HT-29 (cell line): ENCODE measurements around the gene ABCB9. TPM values are rescaled to one million over a fixed set of nuclear protein-coding genes. Genes with fewer than 3 reads are reported as not detected.

Source experiments
- DNase-seq: peaks from one replicate; pipeline ENCODE4 v3.0.0-alpha.2; 2015; ENCODE audit warnings: low spot score
- total RNA-seq: library from RNA; depleted of rRNA; stranded (reverse); fragments of >200 nt; shearing (Covaris generic); gene quantifications from 2 replicates; pipeline ENCODE4 v1.2.3, GENCODE V29; 2014

ABCB9 gene
- total RNA-seq, 1 experiment from 2014 or later: 7.3 TPM

GRCh38 chr12:122981587-122982476 lies 15.6 kb upstream of the ABCB9 start:
- no peak for DNase-seq

GRCh38 chr12:122981036-122981471 lies 14.8 kb upstream of the ABCB9 start:
- peak; percentile 37 for DNase-seq

GRCh38 chr12:122980183-122981035 lies 14.1 kb upstream of the ABCB9 start, which contains the start of gene ARL6IP4:
TSS of gene ARL6IP4 (plus strand) at chr12:122980681. CDS start at chr12:122981140, 459 bp downstream.
- peak; percentile 70 for DNase-seq

GRCh38 chr12:122979908-122980182 lies 13.6 kb upstream of the ABCB9 start:
- peak; percentile 27 for DNase-seq

GRCh38 chr12:122979001-122979907 lies 13.0 kb upstream of the ABCB9 start:
- no peak for DNase-seq

GRCh38 chr12:122978507-122978955 lies 12.3 kb upstream of the ABCB9 start:
- no peak for DNase-seq

- DNase-seq: no peak
Observed at GRCh38 chr12:122977655-122978392, 11.6 kb upstream of the ABCB9 start.

GRCh38 chr12:122977153-122977552 lies 10.9 kb upstream of the ABCB9 start:
- no peak for DNase-seq

GRCh38 chr12:122976648-122976975 lies 10.3 kb upstream of the ABCB9 start:
- DNase-seq: no peak

- DNase-seq: no peak
Observed at GRCh38 chr12:122975790-122976647, 9.8 kb upstream of the ABCB9 start.

- peak; percentile 89 for DNase-seq
Observed at GRCh38 chr12:122974892-122975789, 8.9 kb upstream of the ABCB9 start, which contains the start of gene OGFOD2. TSS of gene OGFOD2 (plus strand) at chr12:122975244. CDS start at chr12:122975252, 8 bp downstream.

GRCh38 chr12:122974274-122974891 lies 8.1 kb upstream of the ABCB9 start:
- DNase-seq: peak; percentile 98

- no peak for DNase-seq
Observed at GRCh38 chr12:122969676-122970075, 3.4 kb upstream of the ABCB9 start.

- DNase-seq: no peak
Observed at GRCh38 chr12:122968104-122968503, 1.8 kb upstream of the ABCB9 start.

GRCh38 chr12:122966743-122967550 lies 684 bp upstream of the ABCB9 start:
- DNase-seq: no peak

- no peak for DNase-seq
Observed at GRCh38 chr12:122965321-122965751, 927 bp downstream of the ABCB9 start.
